ENCODE data around the gene PACRG.

The PACRG gene

GRCh38 chr6:163354085-163354484, 626.3 kb downstream of the PACRG start:
- DNase-seq (ENCODE audit: low read depth) = no peak

DNA sequence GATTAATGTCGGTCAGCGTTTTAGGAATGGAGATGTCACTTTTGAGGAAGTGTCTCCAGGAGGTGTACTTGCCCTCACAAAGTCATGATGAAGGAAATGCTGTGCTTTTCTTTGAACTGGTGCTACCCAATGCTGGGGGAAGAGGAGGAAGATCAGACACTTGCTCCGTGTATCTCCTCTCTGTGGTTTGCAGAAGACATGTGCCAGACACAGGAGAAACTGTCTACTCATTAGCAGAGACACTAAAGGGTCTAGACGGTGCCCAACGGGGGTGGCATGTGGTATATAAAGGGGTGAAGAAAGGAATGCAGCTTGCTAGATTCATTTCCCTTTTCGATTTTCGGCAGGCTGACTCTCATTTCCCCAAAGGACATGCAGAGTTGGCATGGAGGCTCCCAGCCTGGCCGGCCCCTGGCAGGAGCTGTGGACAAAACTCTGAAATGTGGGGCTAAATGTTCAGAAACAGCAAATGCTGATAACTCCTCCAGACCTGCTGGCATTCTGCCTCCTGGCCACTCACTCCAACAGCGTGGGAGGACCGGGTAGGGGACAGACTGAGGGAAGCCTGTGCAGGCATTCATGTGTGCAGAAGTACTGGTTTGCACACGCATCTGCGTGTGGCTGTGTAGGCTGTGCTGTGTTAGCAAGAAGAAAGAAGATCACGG, 627.1 kb downstream of the PACRG start:
- no peak for DNase-seq (ENCODE audit: low read depth)

DNA sequence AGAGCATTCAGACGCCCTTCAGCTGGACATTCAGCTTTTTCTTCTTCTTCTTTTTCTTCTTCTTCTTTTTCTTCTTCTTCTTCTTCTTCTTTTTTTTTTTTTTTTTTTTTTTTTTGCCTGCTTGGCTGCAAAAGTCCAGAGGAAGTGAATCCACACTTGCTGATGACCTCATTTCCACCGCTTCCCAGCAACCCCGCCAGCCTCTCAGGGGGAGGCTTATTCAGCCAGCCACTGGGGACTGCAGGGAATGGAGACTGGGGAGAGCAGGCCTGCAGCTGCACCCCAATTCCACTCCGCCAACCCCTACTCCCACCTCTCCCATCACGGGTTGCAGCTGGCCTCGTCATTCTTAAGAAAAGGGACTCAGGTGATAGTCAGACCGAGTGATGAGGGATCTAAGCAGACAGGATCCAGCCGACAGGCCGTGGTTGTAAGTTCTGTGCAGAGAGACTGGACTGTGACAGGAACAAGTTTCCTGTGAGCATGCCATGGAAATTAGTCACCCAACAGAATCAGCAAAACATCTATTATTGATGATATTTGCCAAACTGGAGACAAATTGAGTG, 627.7 kb downstream of the PACRG start:
- no peak for DNase-seq (ENCODE audit: low read depth)

DNA sequence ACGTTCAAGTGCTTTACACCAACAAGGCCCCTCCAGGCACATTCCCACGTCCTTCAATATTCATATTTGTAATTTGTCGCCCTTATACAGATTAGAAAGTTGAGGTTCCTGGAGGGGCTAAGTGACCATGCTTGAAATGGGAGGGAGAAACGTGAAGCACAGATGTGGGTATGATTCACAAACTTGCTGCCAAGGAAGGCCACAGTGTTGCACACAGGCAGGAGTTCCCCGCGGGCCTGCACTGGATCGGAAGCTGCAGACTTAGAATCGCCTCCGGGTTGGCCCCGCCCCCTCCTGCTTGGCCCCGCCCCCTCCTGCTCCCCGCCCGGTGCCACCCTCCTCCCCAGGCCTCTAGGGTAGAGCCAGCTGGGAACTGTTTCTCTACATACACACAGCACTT, 628.5 kb downstream of the PACRG start:
- DNase-seq (ENCODE audit: low read depth) = no peak

- DNase-seq (ENCODE audit: low read depth) = no peak
Observed at GRCh38 chr6:163356743-163357142, 629.0 kb downstream of the PACRG start.

DNA sequence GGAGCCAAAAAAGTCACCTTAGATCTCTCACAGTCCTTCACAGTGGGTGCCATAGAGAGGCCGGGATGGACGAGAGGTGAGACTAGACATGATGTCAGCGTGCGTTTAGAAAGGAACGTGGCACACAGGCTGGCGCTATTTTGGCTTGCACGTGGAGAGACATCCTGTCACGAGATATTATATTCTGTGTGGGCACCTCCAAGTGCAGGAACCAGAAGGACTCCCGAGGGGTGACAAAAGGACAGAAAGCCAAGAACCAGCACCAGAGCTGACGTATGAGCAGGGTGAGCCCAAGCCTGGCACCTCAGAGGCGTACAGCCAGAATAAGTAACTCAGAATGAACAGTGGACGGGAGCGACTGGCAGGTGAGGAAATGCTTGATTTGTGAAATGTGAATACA, 636.9 kb downstream of the PACRG start:
- DNase-seq (ENCODE audit: low read depth) = no peak
